PC-3 (cell line): ENCODE measurements around the gene IFIT1. TPM values are rescaled to one million over a fixed set of nuclear protein-coding genes. Genes with fewer than 3 reads are reported as not detected.

Source experiments
- ATAC-seq: fragments of 200-7000 bp; cut with Tn5 transposase; 2 replicates; pipeline ENCODE4 v1.9.1; 2020; ENCODE audit warnings: mild to moderate bottlenecking, moderate library complexity
- BruUV-seq: library from RNA; stranded (reverse); fragments of 400-500 nt; replicated peaks from 2 replicates; lab custom pipeline; 2021; lab: Mats Ljungman, UMichigan
- CTCF ChIA-PET: fragments of 300-600 bp; sonication (Branson Sonifier 250); formaldehyde crosslinking; loops from one replicate; lab custom pipeline; 2022; ENCODE audit warnings: antibody characterized with exemption; lab: Charles Lee
- POLR2A ChIA-PET: fragments of 300-600 bp; sonication (Branson Sonifier 250); formaldehyde crosslinking; loops from one replicate; lab custom pipeline; 2022; ENCODE audit warnings: antibody characterized with exemption; ENCODE audit not compliant: unreplicated experiment; lab: Charles Lee
- DNase-seq: peaks from one replicate; pipeline ENCODE4 v3.0.0-alpha.2; 2015
- H2AFZ ChIP-seq: fragments of 300-600 bp; sonication (generic); 2 replicates; pipeline ENCODE4 v1.6.0; 2016; ENCODE audit warnings: antibody characterized with exemption, low read length
- H3F3A ChIP-seq: fragments of 300-600 bp; sonication (generic); one replicate; pipeline ENCODE4 v1.6.0; 2017; ENCODE audit warnings: antibody characterized with exemption, low read length, control low read depth, mild to moderate bottlenecking; ENCODE audit not compliant: unreplicated experiment
- H3K27ac ChIP-seq: fragments of 300-600 bp; sonication (generic); 2 replicates; pipeline ENCODE4 v1.5.1; 2016; ENCODE audit warnings: mild to moderate bottlenecking, low read length
- H3K27me3 ChIP-seq: fragments of 300-600 bp; sonication (generic); 2 replicates; pipeline ENCODE4 v1.6.1; 2016; ENCODE audit warnings: low read length, mixed read lengths
- H3K36me3 ChIP-seq: fragments of 300-600 bp; sonication (generic); 2 replicates; pipeline ENCODE4 v1.6.1; 2016; ENCODE audit warnings: low read depth, mixed run types, low read length, mixed read lengths
- H3K4me1 ChIP-seq: fragments of 300-600 bp; sonication (generic); 2 replicates; pipeline ENCODE4 v1.5.1; 2016; ENCODE audit warnings: low read length; ENCODE audit not compliant: insufficient read depth
- H3K4me2 ChIP-seq: fragments of 300-600 bp; sonication (generic); 2 replicates; pipeline ENCODE4 v1.6.0; 2016; ENCODE audit warnings: low read length
- H3K4me3 ChIP-seq: fragments of 300-600 bp; sonication (generic); 2 replicates; pipeline ENCODE4 v1.5.1; 2016; ENCODE audit warnings: mild to moderate bottlenecking, low read length, mixed read lengths
- H3K79me2 ChIP-seq: fragments of 300-600 bp; sonication (generic); 2 replicates; pipeline ENCODE4 v1.6.1; 2017; ENCODE audit warnings: low read length, mixed read lengths
- H3K9ac ChIP-seq: fragments of 300-600 bp; sonication (generic); 2 replicates; pipeline ENCODE4 v1.6.0; 2016; ENCODE audit warnings: mild to moderate bottlenecking, low read length
- H3K9me2 ChIP-seq: fragments of 300-600 bp; sonication (generic); replicated peaks from 2 replicates; pipeline ENCODE4 v1.6.1; 2016; ENCODE audit warnings: mixed run types, low read length, mixed read lengths
- H3K9me3 ChIP-seq: fragments of 300-600 bp; sonication (generic); 2 replicates; pipeline ENCODE4 v1.6.1; 2016; ENCODE audit warnings: low read length, mixed read lengths
- H4K20me1 ChIP-seq: fragments of 300-600 bp; sonication (generic); 2 replicates; pipeline ENCODE4 v1.6.1; 2016; ENCODE audit warnings: low read length, mixed read lengths
- EZH2 ChIP-seq: fragments of 300-600 bp; sonication (generic); IDR thresholded peaks from one replicate; pipeline ENCODE4 v1.6.1; 2017; ENCODE audit warnings: antibody characterized with exemption, mild to moderate bottlenecking, low read length; ENCODE audit not compliant: unreplicated experiment
- EZH2phosphoT487 ChIP-seq: fragments of 300-600 bp; sonication (generic); IDR thresholded peaks from 2 replicates; pipeline ENCODE4 v1.6.1; 2018; ENCODE audit warnings: mild to moderate bottlenecking, antibody characterized with exemption, low read length, borderline replicate concordance
- intact Hi-C: fragments of 100-400 bp; cut with micrococcal nuclease; formaldehyde crosslinking; loops from 2 replicates; pipeline ENCODE4 v1.9.0; 2023
- total RNA-seq: library from RNA; depleted of rRNA; stranded (reverse); fragments of >200 nt; gene quantifications from 2 replicates; pipeline ENCODE4 v1.2.3, GENCODE V29; 2014
- TF ChIP-seq, protein P1 (sequence below): fragments of 300-600 bp; sonication (generic); conservative IDR thresholded peaks from 2 replicates; pipeline ENCODE4 v1.5.1; 2017; ENCODE audit warnings: antibody characterized with exemption, low read depth, mild to moderate bottlenecking, low read length

Gene IFIT1
- total RNA-seq, 1 experiment from 2014 or later, result 19.6 TPM

DNA sequence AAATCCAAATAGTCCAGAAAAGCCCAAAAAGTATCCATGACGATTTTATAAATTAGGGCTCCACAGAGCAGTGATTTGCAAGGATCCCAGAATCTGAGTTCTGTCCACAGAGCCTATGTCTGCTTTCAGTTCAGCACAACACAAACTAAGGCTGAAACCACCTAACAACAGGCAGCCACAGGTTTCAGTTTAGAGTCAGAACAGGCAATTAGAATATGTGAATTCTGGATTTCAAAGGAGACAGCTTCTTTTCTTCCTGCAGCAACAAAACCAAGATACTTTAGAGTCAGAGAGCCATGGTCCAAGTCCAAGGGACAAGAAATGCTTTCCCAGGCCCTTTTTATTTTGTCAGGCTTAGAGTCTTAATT is 41.0 kb upstream of the IFIT1 start:
- peak overlapping the region; percentile 87 for H3K27ac ChIP-seq
- H3K79me2 ChIP-seq, result no peaks in the 10 kb centered on the region
- peak; percentile 10 for DNase-seq
- H3K9me3 ChIP-seq, result no peaks in the 10 kb centered on the region
- H3K36me3 ChIP-seq, result no peaks in the 10 kb centered on the region
- H3F3A ChIP-seq, result peaks cover 6% of the 10 kb centered on the region
- H3K9ac ChIP-seq, result peak overlapping the region; percentile 18
- H3K4me2 ChIP-seq, result peak overlapping the region; percentile 62
- H3K4me3 ChIP-seq, result no peak overlapping the region
- intact Hi-C loops, result loop anchor here (5.0 kb wide), 1 partner anchor 74 kb away; no protein-coding TSS in a partner anchor
- peak; percentile 37 for ATAC-seq
- TF ChIP-seq EZH2 (no peak), EZH2phosphoT487 (no peak)
- TF ChIP-seq, protein P1, sequence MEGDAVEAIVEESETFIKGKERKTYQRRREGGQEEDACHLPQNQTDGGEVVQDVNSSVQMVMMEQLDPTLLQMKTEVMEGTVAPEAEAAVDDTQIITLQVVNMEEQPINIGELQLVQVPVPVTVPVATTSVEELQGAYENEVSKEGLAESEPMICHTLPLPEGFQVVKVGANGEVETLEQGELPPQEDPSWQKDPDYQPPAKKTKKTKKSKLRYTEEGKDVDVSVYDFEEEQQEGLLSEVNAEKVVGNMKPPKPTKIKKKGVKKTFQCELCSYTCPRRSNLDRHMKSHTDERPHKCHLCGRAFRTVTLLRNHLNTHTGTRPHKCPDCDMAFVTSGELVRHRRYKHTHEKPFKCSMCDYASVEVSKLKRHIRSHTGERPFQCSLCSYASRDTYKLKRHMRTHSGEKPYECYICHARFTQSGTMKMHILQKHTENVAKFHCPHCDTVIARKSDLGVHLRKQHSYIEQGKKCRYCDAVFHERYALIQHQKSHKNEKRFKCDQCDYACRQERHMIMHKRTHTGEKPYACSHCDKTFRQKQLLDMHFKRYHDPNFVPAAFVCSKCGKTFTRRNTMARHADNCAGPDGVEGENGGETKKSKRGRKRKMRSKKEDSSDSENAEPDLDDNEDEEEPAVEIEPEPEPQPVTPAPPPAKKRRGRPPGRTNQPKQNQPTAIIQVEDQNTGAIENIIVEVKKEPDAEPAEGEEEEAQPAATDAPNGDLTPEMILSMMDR, result no peak
- ChIA-PET CTCF (no interaction called here), POLR2A (interaction anchor here (0.7 to 1.1 kb wide), 2 partner anchors 21 to 50 kb away, joined by 4 to 13 read pairs; partner anchors contain the start of gene IFIT2)
- H3K9me2 ChIP-seq, result no peaks in the 10 kb centered on the region
- H2AFZ ChIP-seq, result peak overlapping the region; percentile 78; the same call in 1 of the 2 replicates
- TSS peak; percentile 92 for BruUV-seq
- peaks cover 49% of the 10 kb centered on the region for H3K4me1 ChIP-seq
- no peaks in the 10 kb centered on the region for H3K27me3 ChIP-seq
- H4K20me1 ChIP-seq, result no peaks in the 10 kb centered on the region

DNA sequence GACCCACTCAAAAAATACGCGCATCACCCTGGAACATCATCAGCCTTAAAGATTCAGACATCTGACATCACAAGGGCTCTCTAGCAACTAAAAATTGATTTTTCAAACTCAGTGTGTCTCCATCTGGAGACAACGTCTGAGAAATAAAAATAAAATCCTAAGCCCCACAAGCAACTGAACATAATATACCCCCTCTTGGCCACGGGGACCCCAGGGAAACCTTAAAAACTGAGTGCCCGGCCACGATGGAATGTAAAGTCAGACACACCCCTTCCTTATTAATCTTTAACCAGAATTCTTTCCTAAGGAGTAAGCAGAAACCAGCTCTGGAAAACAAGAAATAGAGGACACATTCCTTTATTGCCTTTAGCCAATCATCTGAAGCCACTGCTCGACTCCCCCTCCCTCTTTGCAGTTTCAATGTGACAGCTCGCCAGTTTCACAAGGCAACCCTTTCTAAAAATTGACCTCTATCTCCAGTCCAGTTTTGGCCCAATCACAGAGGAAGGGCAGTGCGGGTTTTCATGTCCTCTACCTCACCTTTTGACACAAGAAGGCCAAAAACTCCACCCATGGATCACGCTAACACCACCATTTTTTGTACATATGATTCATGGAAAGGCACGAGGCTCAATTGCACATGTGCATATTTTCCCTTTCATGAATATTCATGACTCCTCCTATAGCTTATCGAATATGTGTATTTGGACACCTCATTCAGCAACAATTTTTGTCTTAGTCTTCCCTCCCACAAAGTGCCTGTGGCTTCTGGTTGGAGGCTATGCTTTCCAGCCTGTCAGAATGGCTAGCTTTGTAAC is 40.4 kb upstream of the IFIT1 start:
- Histone ChIP-seq H3K79me2 (no peaks in the 10 kb centered on the region), H3F3A (peaks cover 6% of the 10 kb centered on the region), H3K27me3 (no peaks in the 10 kb centered on the region), H3K4me3 (peak overlapping the region; percentile 25; the same call in 1 of the 2 replicates), H3K27ac (peak overlapping the region; percentile 87), H3K9ac (peak overlapping the region; percentile 18), H3K4me1 (peaks cover 43% of the 10 kb centered on the region), H3K36me3 (no peaks in the 10 kb centered on the region), H3K4me2 (peak overlapping the region; percentile 62), H2AFZ (peak overlapping the region; percentile 78), H3K9me2 (no peaks in the 10 kb centered on the region), H4K20me1 (no peaks in the 10 kb centered on the region), H3K9me3 (no peaks in the 10 kb centered on the region)
- peak; percentile 77 for ATAC-seq
- POLR2A ChIA-PET, result interaction anchor here (0.6 to 1.1 kb wide), 3 partner anchors 20 to 50 kb away, joined by 3 to 13 read pairs (median 4); partner anchors contain the start of gene IFIT2
- CTCF ChIA-PET, result no interaction called here
- DNase-seq, result peak; percentile 92
- TF ChIP-seq EZH2, result no peak
- TF ChIP-seq, protein P1, result no peak
- TF ChIP-seq EZH2phosphoT487, result no peak
- intact Hi-C loops, result loop anchor here (1.0 to 5.0 kb wide), 3 partner anchors 23 to 90 kb away; no protein-coding TSS in a partner anchor
- no TSS peak for BruUV-seq
